GM23338 (cell line): ENCODE results near the gene SCN4A. TPM values are rescaled to one million over a fixed set of nuclear protein-coding genes. Genes with fewer than 3 reads are reported as not detected.

Experiments used
- ATAC-seq: fragments of 200-7000 bp; cut with Tn5 transposase; 3 replicates; pipeline ENCODE4 v1.9.1; 2020
- DNase-seq: peaks from one replicate; pipeline ENCODE4 v3.0.0-alpha.2; 2015; ENCODE audit warnings: low spot score
- H2AFZ ChIP-seq: fragments of 200-600 bp; sonication (generic); 2 replicates; pipeline ENCODE4 v1.8.0; 2016; ENCODE audit warnings: antibody characterized with exemption, mild to moderate bottlenecking, moderate library complexity
- H3F3A ChIP-seq: fragments of 200-600 bp; sonication (generic); replicated peaks from 2 replicates; pipeline ENCODE4 v1.8.0; 2017; ENCODE audit warnings: antibody characterized with exemption, mixed run types, low read depth
- H3K27ac ChIP-seq: fragments of 200-600 bp; sonication (generic); 2 replicates; pipeline ENCODE4 v1.6.1; 2016; ENCODE audit warnings: low read depth
- H3K27me3 ChIP-seq: fragments of 200-600 bp; sonication (generic); 2 replicates; pipeline ENCODE4 v1.8.0; 2016; ENCODE audit warnings: mild to moderate bottlenecking, mixed run types, moderate library complexity; ENCODE audit not compliant: insufficient read depth
- H3K36me3 ChIP-seq: fragments of 200-600 bp; sonication (generic); 2 replicates; pipeline ENCODE4 v1.8.0; 2016; ENCODE audit warnings: mild to moderate bottlenecking; ENCODE audit not compliant: insufficient read depth
- H3K4me1 ChIP-seq: fragments of 200-600 bp; sonication (generic); 2 replicates; pipeline ENCODE4 v1.8.0; 2016; ENCODE audit warnings: mild to moderate bottlenecking, moderate library complexity; ENCODE audit not compliant: insufficient read depth
- H3K4me2 ChIP-seq: fragments of 200-600 bp; sonication (generic); 2 replicates; pipeline ENCODE4 v1.7.1; 2017; ENCODE audit warnings: mixed run types
- H3K4me3 ChIP-seq: fragments of 200-600 bp; sonication (generic); 2 replicates; pipeline ENCODE4 v1.6.1; 2016; ENCODE audit warnings: mixed run types
- H3K79me2 ChIP-seq: fragments of 200-600 bp; sonication (generic); replicated peaks from 2 replicates; pipeline ENCODE4 v1.8.0; 2017; ENCODE audit warnings: mild to moderate bottlenecking; ENCODE audit not compliant: insufficient read depth
- H3K9me2 ChIP-seq: fragments of 200-600 bp; sonication (generic); 2 replicates; pipeline ENCODE4 v1.8.0; 2017; ENCODE audit not compliant: insufficient read depth
- H4K20me1 ChIP-seq: fragments of 200-600 bp; sonication (generic); replicated peaks from 2 replicates; pipeline ENCODE4 v1.8.0; 2017; ENCODE audit warnings: mild to moderate bottlenecking; ENCODE audit not compliant: insufficient read depth
- H3K27ac Mint-ChIP-seq: 2 replicates; pipeline ENCODE4 v1.8.0; 2020; ENCODE audit warnings: inconsistent platforms, mild to moderate bottlenecking, moderate library complexity, mixed read lengths
- H3K27me3 Mint-ChIP-seq: 3 replicates; pipeline ENCODE4 v1.8.0; 2022; ENCODE audit warnings: low read depth, mild to moderate bottlenecking, moderate library complexity, mixed read lengths, inconsistent platforms; ENCODE audit not compliant: insufficient read depth, poor library complexity
- H3K36me3 Mint-ChIP-seq: 3 replicates; pipeline ENCODE4 v1.8.0; 2021; ENCODE audit warnings: low read depth, mild to moderate bottlenecking, inconsistent platforms, moderate library complexity, mixed read lengths
- H3K4me1 Mint-ChIP-seq: 3 replicates; pipeline ENCODE4 v1.8.0; 2020; ENCODE audit warnings: mild to moderate bottlenecking, inconsistent platforms, mixed read lengths
- H3K4me3 Mint-ChIP-seq: 3 replicates; pipeline ENCODE4 v1.8.0; 2021; ENCODE audit warnings: moderate library complexity, mild to moderate bottlenecking, inconsistent platforms, mixed read lengths
- H3K9me3 Mint-ChIP-seq: 3 replicates; pipeline ENCODE4 v1.8.0; 2020; ENCODE audit warnings: moderate library complexity, mild to moderate bottlenecking, inconsistent platforms, mixed read lengths
- CREB1 ChIP-seq: fragments of 250-450 bp; sonication (Bioruptor Pico); IDR thresholded peaks from 2 replicates; pipeline ENCODE4 v1.5.0; 2020; ENCODE audit warnings: low read depth, mild to moderate bottlenecking, moderate library complexity
- CTCF ChIP-seq, 2 experiments: fragments of 200-600 bp in 1 of 2; sonication (generic) in 1 of 2; conservative IDR thresholded peaks; 2 replicates each; pipeline versions ENCODE4 v1.5.1 to v1.6.1; 2016 to 2017; ENCODE audit warnings: antibody characterized with exemption in 2 of 2, low read depth in 2 of 2, mild to moderate bottlenecking in 2 of 2, moderate library complexity in 1 of 2
- EZH2 ChIP-seq: fragments of 200-600 bp; sonication (generic); IDR thresholded peaks from one replicate; pipeline ENCODE4 v1.8.0; 2017; ENCODE audit warnings: antibody characterized with exemption, mild to moderate bottlenecking, low read depth; ENCODE audit not compliant: unreplicated experiment
- EZH2phosphoT487 ChIP-seq: fragments of 200-600 bp; sonication (generic); IDR thresholded peaks from one replicate; pipeline ENCODE4 v1.8.1; 2018; ENCODE audit warnings: antibody characterized with exemption; ENCODE audit not compliant: unreplicated experiment
- JUNB ChIP-seq: IDR thresholded peaks from one replicate; pipeline ENCODE4 v1.6.1; 2016; ENCODE audit warnings: antibody characterized with exemption; ENCODE audit not compliant: unreplicated experiment
- NANOG ChIP-seq: IDR thresholded peaks from 2 replicates; pipeline ENCODE4 v1.6.1; 2016; ENCODE audit warnings: antibody characterized with exemption, borderline replicate concordance
- POLR2AphosphoS5 ChIP-seq: IDR thresholded peaks from 2 replicates; pipeline ENCODE4 v1.6.1; 2016; ENCODE audit warnings: antibody characterized with exemption, low read depth
- STAT1 ChIP-seq: IDR thresholded peaks from one replicate; pipeline ENCODE4 v1.6.1; 2016; ENCODE audit warnings: antibody characterized with exemption; ENCODE audit not compliant: unreplicated experiment
- ZNF114 ChIP-seq: fragments of 250-450 bp; sonication (Bioruptor Pico); IDR thresholded peaks from 2 replicates; pipeline ENCODE4 v1.5.0; 2020; ENCODE audit warnings: mild to moderate bottlenecking, moderate library complexity
- ZNF331 ChIP-seq: fragments of 250-450 bp; sonication (Bioruptor Pico); IDR thresholded peaks from 2 replicates; pipeline ENCODE4 v1.5.0; 2020; ENCODE audit warnings: low read depth, mild to moderate bottlenecking, moderate library complexity
- long read RNA-seq: library from polyadenylated mRNA; unstranded; transcript quantifications from one replicate; pipeline ENCODE4 v2.0.0, GENCODE V29; 2020; ENCODE audit not compliant: unreplicated experiment
- polyA plus RNA-seq: library from polyadenylated mRNA; unstranded; fragments of >200 nt; fragmentation: Nextera tagmentation; extraction: Ambion mirVana; gene quantifications from 2 replicates; pipeline ENCODE4 v1.2.1, GENCODE V29; 2016
- total RNA-seq: library from RNA; depleted of rRNA; stranded (reverse); fragments of >200 nt; shearing (Covaris generic); gene quantifications from 2 replicates; pipeline ENCODE4 v1.2.3, GENCODE V29; 2014; rRNA removed
- TF ChIP-seq, protein P1 (sequence below): IDR thresholded peaks from 2 replicates; pipeline ENCODE4 v1.6.1; 2016; ENCODE audit warnings: antibody characterized with exemption
- TF ChIP-seq, protein P2 (sequence below): IDR thresholded peaks from one replicate; pipeline ENCODE4 v1.6.1; 2018; ENCODE audit warnings: antibody characterized with exemption; ENCODE audit not compliant: unreplicated experiment
- TF ChIP-seq, protein P3 (sequence below): fragments of 250-450 bp; sonication (Bioruptor Pico); IDR thresholded peaks from 2 replicates; pipeline ENCODE4 v1.5.0; 2020; ENCODE audit warnings: mild to moderate bottlenecking, moderate library complexity

The SCN4A gene
- 7.9 and 8.5 TPM in 2 replicates for total RNA-seq
- 2.3 and 2.5 TPM in 2 replicates for polyA plus RNA-seq
- long read RNA-seq, partial matches to known transcripts: 2 of 3 reads
- long read RNA-seq, other reads (novel, unspliced or antisense): 1 of 3 reads

- Histone ChIP-seq H3K4me1 (no peaks in the 10 kb centered on the region), H3K27ac (no peak within 1 kb of the TSS), H3K4me3 (no peak within 1 kb of the TSS), H4K20me1 (no peaks in the 10 kb centered on the region), H3K9me2 (no peaks in the 10 kb centered on the region), H3K27me3 (no peaks in the 10 kb centered on the region), H3K36me3 (no peaks in the 10 kb centered on the region), H2AFZ (no peak within 1 kb of the TSS), H3K4me2 (no peak within 1 kb of the TSS), H3F3A (no peaks in the 10 kb centered on the region), H3K79me2 (no peaks in the 10 kb centered on the region)
- no peak for ATAC-seq
- no peak for DNase-seq
- Mint-ChIP-seq H3K36me3 (no peaks in the 10 kb centered on the region; the same call in 2 of the 3 replicates), H3K4me1 (peaks cover 7% of the 10 kb centered on the region), H3K27me3 (peaks cover 9% of the 10 kb centered on the region), H3K27ac (no peak within 1 kb of the TSS), H3K9me3 (no peaks in the 10 kb centered on the region), H3K4me3 (no peak within 1 kb of the TSS)
- TF ChIP-seq POLR2AphosphoS5 (no peak), CTCF (conservative IDR thresholded peaks at IDR 0.05; ENCODE audit: low read depth in 2 of 2) (no peak), STAT1 (no peak), EZH2phosphoT487 (no peak), NANOG (no peak), ZNF114 (CRISPR knock-in tag) (no peak), EZH2 (no peak), JUNB (no peak), ZNF331 (CRISPR knock-in tag) (no peak), CREB1 (CRISPR knock-in tag) (no peak)
- TF ChIP-seq, protein P1, sequence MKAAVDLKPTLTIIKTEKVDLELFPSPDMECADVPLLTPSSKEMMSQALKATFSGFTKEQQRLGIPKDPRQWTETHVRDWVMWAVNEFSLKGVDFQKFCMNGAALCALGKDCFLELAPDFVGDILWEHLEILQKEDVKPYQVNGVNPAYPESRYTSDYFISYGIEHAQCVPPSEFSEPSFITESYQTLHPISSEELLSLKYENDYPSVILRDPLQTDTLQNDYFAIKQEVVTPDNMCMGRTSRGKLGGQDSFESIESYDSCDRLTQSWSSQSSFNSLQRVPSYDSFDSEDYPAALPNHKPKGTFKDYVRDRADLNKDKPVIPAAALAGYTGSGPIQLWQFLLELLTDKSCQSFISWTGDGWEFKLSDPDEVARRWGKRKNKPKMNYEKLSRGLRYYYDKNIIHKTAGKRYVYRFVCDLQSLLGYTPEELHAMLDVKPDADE: no peak
- TF ChIP-seq, protein P2, sequence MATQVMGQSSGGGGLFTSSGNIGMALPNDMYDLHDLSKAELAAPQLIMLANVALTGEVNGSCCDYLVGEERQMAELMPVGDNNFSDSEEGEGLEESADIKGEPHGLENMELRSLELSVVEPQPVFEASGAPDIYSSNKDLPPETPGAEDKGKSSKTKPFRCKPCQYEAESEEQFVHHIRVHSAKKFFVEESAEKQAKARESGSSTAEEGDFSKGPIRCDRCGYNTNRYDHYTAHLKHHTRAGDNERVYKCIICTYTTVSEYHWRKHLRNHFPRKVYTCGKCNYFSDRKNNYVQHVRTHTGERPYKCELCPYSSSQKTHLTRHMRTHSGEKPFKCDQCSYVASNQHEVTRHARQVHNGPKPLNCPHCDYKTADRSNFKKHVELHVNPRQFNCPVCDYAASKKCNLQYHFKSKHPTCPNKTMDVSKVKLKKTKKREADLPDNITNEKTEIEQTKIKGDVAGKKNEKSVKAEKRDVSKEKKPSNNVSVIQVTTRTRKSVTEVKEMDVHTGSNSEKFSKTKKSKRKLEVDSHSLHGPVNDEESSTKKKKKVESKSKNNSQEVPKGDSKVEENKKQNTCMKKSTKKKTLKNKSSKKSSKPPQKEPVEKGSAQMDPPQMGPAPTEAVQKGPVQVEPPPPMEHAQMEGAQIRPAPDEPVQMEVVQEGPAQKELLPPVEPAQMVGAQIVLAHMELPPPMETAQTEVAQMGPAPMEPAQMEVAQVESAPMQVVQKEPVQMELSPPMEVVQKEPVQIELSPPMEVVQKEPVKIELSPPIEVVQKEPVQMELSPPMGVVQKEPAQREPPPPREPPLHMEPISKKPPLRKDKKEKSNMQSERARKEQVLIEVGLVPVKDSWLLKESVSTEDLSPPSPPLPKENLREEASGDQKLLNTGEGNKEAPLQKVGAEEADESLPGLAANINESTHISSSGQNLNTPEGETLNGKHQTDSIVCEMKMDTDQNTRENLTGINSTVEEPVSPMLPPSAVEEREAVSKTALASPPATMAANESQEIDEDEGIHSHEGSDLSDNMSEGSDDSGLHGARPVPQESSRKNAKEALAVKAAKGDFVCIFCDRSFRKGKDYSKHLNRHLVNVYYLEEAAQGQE: no peak
- TF ChIP-seq, protein P3, sequence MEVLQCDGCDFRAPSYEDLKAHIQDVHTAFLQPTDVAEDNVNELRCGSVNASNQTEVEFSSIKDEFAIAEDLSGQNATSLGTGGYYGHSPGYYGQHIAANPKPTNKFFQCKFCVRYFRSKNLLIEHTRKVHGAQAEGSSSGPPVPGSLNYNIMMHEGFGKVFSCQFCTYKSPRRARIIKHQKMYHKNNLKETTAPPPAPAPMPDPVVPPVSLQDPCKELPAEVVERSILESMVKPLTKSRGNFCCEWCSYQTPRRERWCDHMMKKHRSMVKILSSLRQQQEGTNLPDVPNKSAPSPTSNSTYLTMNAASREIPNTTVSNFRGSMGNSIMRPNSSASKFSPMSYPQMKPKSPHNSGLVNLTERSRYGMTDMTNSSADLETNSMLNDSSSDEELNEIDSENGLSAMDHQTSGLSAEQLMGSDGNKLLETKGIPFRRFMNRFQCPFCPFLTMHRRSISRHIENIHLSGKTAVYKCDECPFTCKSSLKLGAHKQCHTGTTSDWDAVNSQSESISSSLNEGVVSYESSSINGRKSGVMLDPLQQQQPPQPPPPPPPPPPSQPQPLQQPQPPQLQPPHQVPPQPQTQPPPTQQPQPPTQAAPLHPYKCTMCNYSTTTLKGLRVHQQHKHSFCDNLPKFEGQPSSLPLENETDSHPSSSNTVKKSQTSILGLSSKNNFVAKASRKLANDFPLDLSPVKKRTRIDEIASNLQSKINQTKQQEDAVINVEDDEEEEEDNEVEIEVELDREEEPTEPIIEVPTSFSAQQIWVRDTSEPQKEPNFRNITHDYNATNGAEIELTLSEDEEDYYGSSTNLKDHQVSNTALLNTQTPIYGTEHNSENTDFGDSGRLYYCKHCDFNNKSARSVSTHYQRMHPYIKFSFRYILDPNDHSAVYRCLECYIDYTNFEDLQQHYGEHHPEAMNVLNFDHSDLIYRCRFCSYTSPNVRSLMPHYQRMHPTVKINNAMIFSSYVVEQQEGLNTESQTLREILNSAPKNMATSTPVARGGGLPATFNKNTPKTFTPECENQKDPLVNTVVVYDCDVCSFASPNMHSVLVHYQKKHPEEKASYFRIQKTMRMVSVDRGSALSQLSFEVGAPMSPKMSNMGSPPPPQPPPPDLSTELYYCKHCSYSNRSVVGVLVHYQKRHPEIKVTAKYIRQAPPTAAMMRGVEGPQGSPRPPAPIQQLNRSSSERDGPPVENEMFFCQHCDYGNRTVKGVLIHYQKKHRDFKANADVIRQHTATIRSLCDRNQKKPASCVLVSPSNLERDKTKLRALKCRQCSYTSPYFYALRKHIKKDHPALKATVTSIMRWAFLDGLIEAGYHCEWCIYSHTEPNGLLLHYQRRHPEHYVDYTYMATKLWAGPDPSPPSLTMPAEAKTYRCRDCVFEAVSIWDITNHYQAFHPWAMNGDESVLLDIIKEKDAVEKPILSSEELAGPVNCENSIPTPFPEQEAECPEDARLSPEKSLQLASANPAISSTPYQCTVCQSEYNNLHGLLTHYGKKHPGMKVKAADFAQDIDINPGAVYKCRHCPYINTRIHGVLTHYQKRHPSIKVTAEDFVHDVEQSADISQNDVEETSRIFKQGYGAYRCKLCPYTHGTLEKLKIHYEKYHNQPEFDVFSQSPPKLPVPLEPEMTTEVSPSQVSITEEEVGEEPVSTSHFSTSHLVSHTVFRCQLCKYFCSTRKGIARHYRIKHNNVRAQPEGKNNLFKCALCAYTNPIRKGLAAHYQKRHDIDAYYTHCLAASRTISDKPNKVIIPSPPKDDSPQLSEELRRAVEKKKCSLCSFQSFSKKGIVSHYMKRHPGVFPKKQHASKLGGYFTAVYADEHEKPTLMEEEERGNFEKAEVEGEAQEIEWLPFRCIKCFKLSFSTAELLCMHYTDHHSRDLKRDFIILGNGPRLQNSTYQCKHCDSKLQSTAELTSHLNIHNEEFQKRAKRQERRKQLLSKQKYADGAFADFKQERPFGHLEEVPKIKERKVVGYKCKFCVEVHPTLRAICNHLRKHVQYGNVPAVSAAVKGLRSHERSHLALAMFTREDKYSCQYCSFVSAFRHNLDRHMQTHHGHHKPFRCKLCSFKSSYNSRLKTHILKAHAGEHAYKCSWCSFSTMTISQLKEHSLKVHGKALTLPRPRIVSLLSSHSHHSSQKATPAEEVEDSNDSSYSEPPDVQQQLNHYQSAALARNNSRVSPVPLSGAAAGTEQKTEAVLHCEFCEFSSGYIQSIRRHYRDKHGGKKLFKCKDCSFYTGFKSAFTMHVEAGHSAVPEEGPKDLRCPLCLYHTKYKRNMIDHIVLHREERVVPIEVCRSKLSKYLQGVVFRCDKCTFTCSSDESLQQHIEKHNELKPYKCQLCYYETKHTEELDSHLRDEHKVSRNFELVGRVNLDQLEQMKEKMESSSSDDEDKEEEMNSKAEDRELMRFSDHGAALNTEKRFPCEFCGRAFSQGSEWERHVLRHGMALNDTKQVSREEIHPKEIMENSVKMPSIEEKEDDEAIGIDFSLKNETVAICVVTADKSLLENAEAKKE (CRISPR knock-in tag): no peak
These were observed at the start of gene SCN4A for GRCh38 chr17:63972796-63973195. Gene SCN4A (minus strand): TSS chr17:63972918. CDS start chr17:63972841, 77 bp downstream.
